KMS-11 (cell line): ENCODE results near the gene FIZ1.

Experiments
- H2AFZ ChIP-seq: fragments of 200-600 bp; sonication (generic); 2 replicates; pipeline ENCODE4 v1.6.1; 2016; ENCODE audit warnings: antibody characterized with exemption, mixed run types, low read depth
- H3K27ac ChIP-seq: fragments of 200-600 bp; sonication (generic); 2 replicates; pipeline ENCODE4 v1.6.1; 2016; ENCODE audit warnings: mild to moderate bottlenecking, mixed run types
- H3K27me3 ChIP-seq: fragments of 200-600 bp; sonication (generic); 2 replicates; pipeline ENCODE4 v1.6.1; 2017; ENCODE audit warnings: mild to moderate bottlenecking, low read depth, mixed run types, moderate library complexity; ENCODE audit not compliant: insufficient read depth
- H3K36me3 ChIP-seq: fragments of 200-600 bp; sonication (generic); 2 replicates; pipeline ENCODE4 v1.6.1; 2017; ENCODE audit warnings: mild to moderate bottlenecking, mixed run types; ENCODE audit not compliant: insufficient read depth
- H3K4me1 ChIP-seq: fragments of 200-600 bp; sonication (generic); 2 replicates; pipeline ENCODE4 v1.6.1; 2016; ENCODE audit warnings: mild to moderate bottlenecking, low read depth, mixed run types; ENCODE audit not compliant: poor library complexity, severe bottlenecking
- H3K4me2 ChIP-seq: fragments of 200-600 bp; sonication (generic); 2 replicates; pipeline ENCODE4 v1.7.0; 2016; ENCODE audit warnings: mild to moderate bottlenecking, mixed run types
- H3K4me3 ChIP-seq: fragments of 200-600 bp; sonication (generic); IDR thresholded peaks from 2 replicates; pipeline ENCODE4 v1.6.1; 2017; ENCODE audit warnings: low read depth, low read length, mixed read lengths; ENCODE audit not compliant: insufficient read depth
- H3K79me2 ChIP-seq: fragments of 200-600 bp; sonication (generic); 2 replicates; pipeline ENCODE4 v1.6.1; 2016; ENCODE audit warnings: low read depth, mixed run types; ENCODE audit not compliant: insufficient read depth
- H3K9ac ChIP-seq: fragments of 200-600 bp; sonication (generic); 2 replicates; pipeline ENCODE4 v1.6.1; 2016; ENCODE audit warnings: mild to moderate bottlenecking, mixed run types
- H4K20me1 ChIP-seq: fragments of 200-600 bp; sonication (generic); 2 replicates; pipeline ENCODE4 v1.6.1; 2016; ENCODE audit warnings: mild to moderate bottlenecking, mixed run types; ENCODE audit not compliant: insufficient read depth
- TF ChIP-seq, protein P1 (sequence below): fragments of 200-600 bp; sonication (generic); conservative IDR thresholded peaks from 2 replicates; pipeline ENCODE4 v1.6.1; 2017; ENCODE audit warnings: low read depth, mild to moderate bottlenecking, antibody characterized with exemption, low read length, moderate library complexity, mixed read lengths

The FIZ1 gene

GRCh38 chr19:55544776-55545439 lies 54.4 kb downstream of the FIZ1 start:
- H2AFZ ChIP-seq = no peak overlapping the region
- no peaks in the 10 kb centered on the region for H3K36me3 ChIP-seq
- no peak overlapping the region for H3K27ac ChIP-seq
- no peak overlapping the region for H3K4me2 ChIP-seq
- H3K9ac ChIP-seq = no peak overlapping the region
- TF ChIP-seq, protein P1, sequence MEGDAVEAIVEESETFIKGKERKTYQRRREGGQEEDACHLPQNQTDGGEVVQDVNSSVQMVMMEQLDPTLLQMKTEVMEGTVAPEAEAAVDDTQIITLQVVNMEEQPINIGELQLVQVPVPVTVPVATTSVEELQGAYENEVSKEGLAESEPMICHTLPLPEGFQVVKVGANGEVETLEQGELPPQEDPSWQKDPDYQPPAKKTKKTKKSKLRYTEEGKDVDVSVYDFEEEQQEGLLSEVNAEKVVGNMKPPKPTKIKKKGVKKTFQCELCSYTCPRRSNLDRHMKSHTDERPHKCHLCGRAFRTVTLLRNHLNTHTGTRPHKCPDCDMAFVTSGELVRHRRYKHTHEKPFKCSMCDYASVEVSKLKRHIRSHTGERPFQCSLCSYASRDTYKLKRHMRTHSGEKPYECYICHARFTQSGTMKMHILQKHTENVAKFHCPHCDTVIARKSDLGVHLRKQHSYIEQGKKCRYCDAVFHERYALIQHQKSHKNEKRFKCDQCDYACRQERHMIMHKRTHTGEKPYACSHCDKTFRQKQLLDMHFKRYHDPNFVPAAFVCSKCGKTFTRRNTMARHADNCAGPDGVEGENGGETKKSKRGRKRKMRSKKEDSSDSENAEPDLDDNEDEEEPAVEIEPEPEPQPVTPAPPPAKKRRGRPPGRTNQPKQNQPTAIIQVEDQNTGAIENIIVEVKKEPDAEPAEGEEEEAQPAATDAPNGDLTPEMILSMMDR = no peak
- H4K20me1 ChIP-seq = no peaks in the 10 kb centered on the region
- H3K79me2 ChIP-seq = no peaks in the 10 kb centered on the region
- peaks cover 62% of the 10 kb centered on the region for H3K27me3 ChIP-seq
- H3K4me1 ChIP-seq = no peaks in the 10 kb centered on the region
- H3K4me3 ChIP-seq = no peak overlapping the region

GRCh38 chr19:55544014-55544413 lies 55.3 kb downstream of the FIZ1 start:
- Histone ChIP-seq H3K36me3 (no peaks in the 10 kb centered on the region), H3K79me2 (no peaks in the 10 kb centered on the region), H3K27ac (no peak overlapping the region), H2AFZ (no peak overlapping the region), H3K4me2 (no peak overlapping the region), H4K20me1 (no peaks in the 10 kb centered on the region), H3K9ac (no peak overlapping the region), H3K4me3 (no peak overlapping the region), H3K27me3 (peaks cover 57% of the 10 kb centered on the region), H3K4me1 (no peaks in the 10 kb centered on the region)
- TF ChIP-seq, protein P1 = no peak

DNA sequence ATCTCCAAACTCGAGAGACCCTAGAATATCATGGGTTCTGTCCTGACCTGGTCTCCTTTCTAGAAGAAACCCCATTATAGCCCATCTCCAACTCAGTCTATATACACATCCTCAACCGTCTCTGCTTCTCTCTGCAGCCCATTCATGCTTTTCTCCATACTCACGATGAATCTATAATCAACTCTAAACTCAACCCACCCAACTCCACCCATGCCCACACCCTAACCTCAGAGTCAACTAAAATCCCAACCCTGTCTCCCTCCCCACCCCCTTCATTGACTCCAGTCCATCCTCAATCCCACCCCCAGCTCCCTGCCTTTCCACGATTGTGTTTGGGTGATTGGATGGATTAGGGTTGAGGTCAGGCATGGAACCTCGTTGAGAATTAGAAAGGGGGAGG lies 55.8 kb downstream of the FIZ1 start:
- Histone ChIP-seq H3K4me1 (no peaks in the 10 kb centered on the region), H3K4me2 (no peak overlapping the region), H4K20me1 (no peaks in the 10 kb centered on the region), H3K36me3 (no peaks in the 10 kb centered on the region), H3K79me2 (no peaks in the 10 kb centered on the region), H3K4me3 (no peak overlapping the region), H3K27me3 (peaks cover 57% of the 10 kb centered on the region), H3K9ac (no peak overlapping the region), H2AFZ (no peak overlapping the region), H3K27ac (no peak overlapping the region)
- TF ChIP-seq, protein P1 = no peak

DNA sequence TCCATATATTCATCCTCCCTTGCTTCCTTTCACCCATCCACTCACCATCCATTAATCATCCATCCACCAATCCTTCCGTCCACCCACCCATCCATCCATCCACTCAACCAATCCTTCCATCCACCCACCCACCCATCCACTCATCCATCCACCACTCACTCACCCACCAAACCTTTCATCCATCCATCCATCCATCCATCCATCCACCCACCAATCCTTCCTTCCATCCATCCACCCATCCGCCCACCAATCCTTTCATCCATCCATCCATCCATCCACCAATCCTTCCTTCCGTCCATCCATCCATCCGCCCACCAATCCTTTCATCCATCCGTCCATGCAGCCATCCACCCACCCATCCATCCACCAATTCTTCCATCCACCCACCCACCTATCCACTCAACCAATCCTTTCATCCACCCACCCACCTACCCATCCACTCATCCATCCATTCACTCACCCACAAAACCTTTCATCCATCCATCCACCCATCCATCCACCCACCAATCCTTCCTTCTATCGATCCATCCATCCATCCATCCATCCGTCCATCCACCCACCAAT lies 56.9 kb downstream of the FIZ1 start:
- Histone ChIP-seq H3K27ac (no peak overlapping the region), H2AFZ (no peak overlapping the region), H3K27me3 (peaks cover 52% of the 10 kb centered on the region), H3K4me3 (no peak overlapping the region), H3K79me2 (no peaks in the 10 kb centered on the region), H3K4me2 (no peak overlapping the region), H3K4me1 (no peaks in the 10 kb centered on the region), H4K20me1 (no peaks in the 10 kb centered on the region), H3K9ac (no peak overlapping the region), H3K36me3 (no peaks in the 10 kb centered on the region)
- TF ChIP-seq, protein P1 = no peak
